Heart right ventricle (tissue), 16 donors: ENCODE data around the gene TRMT1. TPM values are rescaled to one million over a fixed set of nuclear protein-coding genes. Genes with fewer than 3 reads are reported as not detected.
A peak's percentile ranks its signal among the peaks of the same experiment; 100 is the strongest.

Experiments
- ATAC-seq, 8 donors: fragments of 200-7000 bp; cut with Tn5 transposase; one replicate each; pipeline ENCODE4 v1.9.1; 2020; ENCODE audit warnings: mild to moderate bottlenecking in 8 of 8, moderate library complexity in 8 of 8, moderate number of reproducible peaks in 1 of 8
- DNase-seq, 2 donors: peaks; one replicate each; pipeline ENCODE4 v3.0.0-alpha.2; 2020
- H3K27ac ChIP-seq, 10 donors: fragments of 200-600 bp; sonication (generic) in 2 of 10; one replicate each; pipeline versions ENCODE4 v1.5.0 to v1.8.0; 2020 to 2022; ENCODE audit warnings: mild to moderate bottlenecking in 3 of 10
- H3K27me3 ChIP-seq, 7 donors: fragments of 200-600 bp; one replicate each; pipeline ENCODE4 v1.8.0; 2021 to 2022; ENCODE audit warnings: mild to moderate bottlenecking in 2 of 7
- H3K36me3 ChIP-seq, 9 donors: fragments of 200-600 bp; sonication (generic) in 1 of 9; one replicate each; pipeline versions ENCODE4 v1.5.0 to v1.8.0; 2020 to 2022; ENCODE audit warnings: mild to moderate bottlenecking in 2 of 9
- H3K4me1 ChIP-seq, 9 donors: fragments of 200-600 bp; sonication (generic) in 1 of 9; one replicate each; pipeline versions ENCODE4 v1.5.0 to v1.8.0; 2020 to 2022; ENCODE audit warnings: mild to moderate bottlenecking in 4 of 9
- H3K4me3 ChIP-seq, 10 donors: fragments of 200-600 bp; sonication (generic) in 2 of 10; one replicate each; pipeline versions ENCODE4 v1.5.0 to v1.8.0; 2020 to 2022; ENCODE audit warnings: mild to moderate bottlenecking in 7 of 10, moderate library complexity in 2 of 10
- H3K9me3 ChIP-seq, 11 donors: fragments of 200-600 bp in 10 of 11; sonication (generic) in 2 of 11; one replicate each; pipeline versions ENCODE4 v1.5.0 to v1.8.0; 2013 to 2022; ENCODE audit warnings: mild to moderate bottlenecking in 2 of 11, control low read depth in 1 of 11, moderate library complexity in 1 of 11
- CTCF ChIP-seq, 9 donors: fragments of 200-600 bp; sonication (generic) in 2 of 9; IDR thresholded peaks; one replicate each; pipeline versions ENCODE4 v1.5.0 to v1.8.0; 2021 to 2022; ENCODE audit warnings: antibody characterized with exemption in 9 of 9, mild to moderate bottlenecking in 5 of 9, moderate library complexity in 1 of 9
- WGBS, 2 donors: extraction: QIAGEN DNeasy Blood & Tissue Kit; methylation state at CpG; one replicate each; pipeline ENCODE4 v1.1.7; 2013; ENCODE audit warnings: inconsistent platforms in 1 of 2; 5-methylcytosine and 5-hydroxymethylcytosine counted together
- intact Hi-C, 10 donors: fragments of 100-400 bp; cut with DNase I; formaldehyde crosslinking; loops; one replicate each; pipeline versions ENCODE4 v1.11.1 to v1.14.2; 2022
- polyA plus RNA-seq, 2 donors: library from polyadenylated mRNA; stranded (reverse); fragments of 200-250 nt; gene quantifications; one replicate each; pipeline ENCODE4 v1.2.3, GENCODE V29; 2013
- total RNA-seq, 10 donors: library from RNA; stranded (reverse); fragmentation: NEBNext Ultra II Directional in 3 of 10; extraction: Animal tissue kit (Norgen Biotek cat#: 25700) in 3 of 10; gene quantifications; one replicate each; pipeline versions ENCODE4 v1.2.1 to v1.2.4, GENCODE V29; 2021 to 2023
- donor health status: Arrhythmogenic right ventricular cardiomyopathy.
- donor health status: ischemic (EF 13 %, LVEDD 7.1; RV severe dilation, severe dysfunction).
- donor health status: healthy with polysubstance abuse.
- donor health status: DM: no; HTN: yes; CAD: no.
- donor health status: DM: no; HTN: no; CAD: no.
- donor health status: ischemic (EF 25% LVEDD 6.9; RV normal size, moderate dysfunction).
- donor health status: ischemic (EF 25% LVEDD 5.7; RV mildly dilated, moderate dysfunction).
- donor health status: healthy.
- donor health status: DM: yes; HTN: yes; CAD: no.
- donor health status: Ischemic cardiomyopathy.
- donor health status: ischemic (EF 35%, LVEDD 5.7; RV mildly dilated, moderate dysfunction).
- donor health status: nonischemic (EF 11% LVEDD 7.7; RV severe dilation, severe dysfunction).
- donor health status: DM: yes; HTN: yes; CAD: no.
- donor health status: PGD.
- donor health status: ischemic (EF 29% LVEDD 5.4; RV normal size, mild dysfunction).
- donor health status: nonischemic (EF 23%, LVEDD 6.1; RV moderate dilation, normal function).

Gene TRMT1
- total and polyA plus RNA-seq, 12 donors = 10.5 to 54.0 (median 14.8) TPM

GRCh38 chr19:13104360-13104847, 12.1 kb downstream of the TRMT1 start:
- Histone ChIP-seq H3K4me3 (peak overlapping the region in 6 of 10 donors; percentile 23 to 60 (median 28)), H3K9me3 (no peaks in the 10 kb centered on the region), H3K4me1 (peaks cover 13 to 69% (median 53%) of the 10 kb centered on the region in 9 donors), H3K36me3 (peaks cover 0 to 31% (median 3%) of the 10 kb centered on the region in 9 donors), H3K27me3 (no peaks in the 10 kb centered on the region), H3K27ac (peak overlapping the region; percentile 52 to 96 (median 92))
- peak; percentile 46 to 86 (median 72) for TF ChIP-seq CTCF (IDR thresholded peaks at IDR 0.05)
- intact Hi-C loops = loop anchor here in 5 of 10 donors (5.0 kb wide), 2 partner anchors 42 to 48 kb away; partner anchors contain the start of genes IER2 (in 4 of the 5) and STX10 (in 4 of the 5)
- 30 to 46% methylated on average over 33 of the region's 33 CpGs for WGBS, 2 donors
- peak; percentile 8 to 51 (median 43) for ATAC-seq
- DNase-seq = peak; percentile 80 to 85

- Histone ChIP-seq H3K36me3 (peaks cover 0 to 28% (median 0%) of the 10 kb centered on the region in 9 donors), H3K27me3 (no peaks in the 10 kb centered on the region), H3K9me3 (no peaks in the 10 kb centered on the region), H3K27ac (peak overlapping the region; percentile 85 to 96 (median 92)), H3K4me1 (peaks cover 17 to 74% (median 57%) of the 10 kb centered on the region in 9 donors), H3K4me3 (peak overlapping the region in 6 of 10 donors; percentile 24 to 65 (median 42))
- no peak for ATAC-seq
- TF ChIP-seq CTCF (IDR thresholded peaks at IDR 0.05) = no peak
- no peak for DNase-seq
- intact Hi-C loops = loop anchor here in 6 of 10 donors (2.0 to 5.0 kb wide), 3 partner anchors 41 to 49 kb away; partner anchors contain the start of genes IER2 (in 6 of the 6) and STX10 (in 6 of the 6)
- whole genome bisulfite sequencing, 2 donors = 67 to 73% methylated on average over 13 of the region's 13 CpGs
Observed at GRCh38 chr19:13103581-13104359, 12.8 kb downstream of the TRMT1 start.

- DNase-seq (peak; percentile 91), ATAC-seq (peak; percentile 71 to 88 (median 80))
- H3K36me3 ChIP-seq = peaks cover 0 to 28% (median 0%) of the 10 kb centered on the region in 9 donors
- no peaks in the 10 kb centered on the region for H3K9me3 ChIP-seq
- intact Hi-C loops = loop anchor here in 7 of 10 donors (1.0 to 5.0 kb wide), 4 partner anchors 41 to 49 kb away; partner anchors contain the start of genes IER2 (in 6 of the 7) and STX10 (in 6 of the 7)
- 2% methylated on average over 34 to 47 of the region's 47 CpGs for WGBS, 2 donors
- H3K4me3 ChIP-seq = peak within 1 kb of the TSS; percentile 30 to 65 (median 55)
- no peaks in the 10 kb centered on the region for H3K27me3 ChIP-seq
- H3K27ac ChIP-seq = peak within 1 kb of the TSS; percentile 85 to 96 (median 92)
- peaks cover 19 to 81% (median 63%) of the 10 kb centered on the region in 9 donors for H3K4me1 ChIP-seq
- TF ChIP-seq CTCF (IDR thresholded peaks at IDR 0.05) = peak in 3 of 9 donors; percentile 18 to 33 (median 25)
Observed at GRCh38 chr19:13102666-13103580, 13.6 kb downstream of the TRMT1 start, which contains the start of gene LYL1. Gene LYL1, minus strand, starts transcription at chr19:13102858. Its CDS starts 1,687 bp downstream, at chr19:13101171.
